Testis (tissue), 2 donors: ENCODE measurements around the gene P2RY12.

Experiments
- POLR2A ChIP-seq: fragments of 450-650 bp; IDR thresholded peaks from one replicate; pipeline ENCODE4 v1.6.1; 2017; ENCODE audit warnings: antibody characterized with exemption, mild to moderate bottlenecking, moderate library complexity
- TF ChIP-seq, protein P1 (sequence below), 3 experiments: fragments of 450-650 bp in 2 of 3; fragments of 200-600 bp in 1 of 3; sonication (generic) in 1 of 3; IDR thresholded peaks; one replicate each; pipeline ENCODE4 v1.5.1; 2016 to 2019; ENCODE audit warnings: antibody characterized with exemption in 3 of 3, mild to moderate bottlenecking in 2 of 3, moderate library complexity in 1 of 3

DNA sequence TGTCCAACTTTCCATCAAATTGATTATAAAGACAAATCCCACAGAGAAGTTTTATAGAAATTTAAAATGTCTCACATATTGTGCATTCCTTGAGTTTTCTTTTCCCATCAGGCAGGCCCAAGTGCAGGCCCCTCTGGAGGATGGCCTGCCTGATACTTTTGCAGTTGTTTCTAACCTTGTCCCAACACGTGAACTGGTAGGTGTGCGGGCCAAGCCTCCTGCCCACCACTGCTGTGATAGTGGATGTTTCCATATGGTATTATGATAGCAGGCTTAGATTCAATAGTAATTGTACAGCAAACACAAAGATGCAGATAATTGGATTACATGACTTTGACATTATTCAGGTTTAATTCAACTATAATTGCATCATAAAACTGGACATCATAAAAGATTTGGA is 1.4 kb downstream of the P2RY12 start:
- TF ChIP-seq, protein P1, sequence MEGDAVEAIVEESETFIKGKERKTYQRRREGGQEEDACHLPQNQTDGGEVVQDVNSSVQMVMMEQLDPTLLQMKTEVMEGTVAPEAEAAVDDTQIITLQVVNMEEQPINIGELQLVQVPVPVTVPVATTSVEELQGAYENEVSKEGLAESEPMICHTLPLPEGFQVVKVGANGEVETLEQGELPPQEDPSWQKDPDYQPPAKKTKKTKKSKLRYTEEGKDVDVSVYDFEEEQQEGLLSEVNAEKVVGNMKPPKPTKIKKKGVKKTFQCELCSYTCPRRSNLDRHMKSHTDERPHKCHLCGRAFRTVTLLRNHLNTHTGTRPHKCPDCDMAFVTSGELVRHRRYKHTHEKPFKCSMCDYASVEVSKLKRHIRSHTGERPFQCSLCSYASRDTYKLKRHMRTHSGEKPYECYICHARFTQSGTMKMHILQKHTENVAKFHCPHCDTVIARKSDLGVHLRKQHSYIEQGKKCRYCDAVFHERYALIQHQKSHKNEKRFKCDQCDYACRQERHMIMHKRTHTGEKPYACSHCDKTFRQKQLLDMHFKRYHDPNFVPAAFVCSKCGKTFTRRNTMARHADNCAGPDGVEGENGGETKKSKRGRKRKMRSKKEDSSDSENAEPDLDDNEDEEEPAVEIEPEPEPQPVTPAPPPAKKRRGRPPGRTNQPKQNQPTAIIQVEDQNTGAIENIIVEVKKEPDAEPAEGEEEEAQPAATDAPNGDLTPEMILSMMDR (IDR thresholded peaks at IDR 0.05): no peak
- TF ChIP-seq POLR2A: no peak
